HG02588 (cell line): ENCODE results near the gene POM121C.
"Not testable (repeated sequence)": the region's sequence is repeated elsewhere in the genome, so short reads cannot be mapped to it uniquely, and the experiment has no call there.

Experiments used
- ATAC-seq: cut with Tn5 transposase; IDR thresholded peaks from one replicate; pipeline ENCODE4 v1.9.1; 2021; ENCODE audit warnings: mild to moderate bottlenecking, moderate library complexity; ENCODE audit not compliant: unreplicated experiment

POM121C gene

DNA sequence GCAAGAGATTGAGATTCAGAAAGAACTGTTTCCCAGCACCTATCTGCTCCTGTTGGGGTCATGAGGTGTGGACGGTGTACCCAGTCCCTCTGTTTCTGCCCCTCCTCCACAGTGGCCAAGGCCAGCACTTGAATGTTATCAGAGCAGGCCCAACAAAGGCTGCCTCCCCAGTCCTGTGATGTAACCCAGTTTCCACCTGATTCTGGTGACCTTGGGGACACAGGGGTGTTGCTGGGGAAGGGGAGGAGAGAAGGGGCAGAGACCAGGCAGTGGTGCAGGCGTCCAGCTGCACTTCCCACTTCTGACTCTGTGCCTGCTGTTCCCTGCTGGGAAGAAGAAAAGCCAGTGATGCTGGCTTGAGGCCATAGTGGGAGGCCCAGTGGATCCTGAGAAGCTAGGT, 88.2 kb downstream of the POM121C start:
- ATAC-seq: not testable (repeated sequence)

DNA sequence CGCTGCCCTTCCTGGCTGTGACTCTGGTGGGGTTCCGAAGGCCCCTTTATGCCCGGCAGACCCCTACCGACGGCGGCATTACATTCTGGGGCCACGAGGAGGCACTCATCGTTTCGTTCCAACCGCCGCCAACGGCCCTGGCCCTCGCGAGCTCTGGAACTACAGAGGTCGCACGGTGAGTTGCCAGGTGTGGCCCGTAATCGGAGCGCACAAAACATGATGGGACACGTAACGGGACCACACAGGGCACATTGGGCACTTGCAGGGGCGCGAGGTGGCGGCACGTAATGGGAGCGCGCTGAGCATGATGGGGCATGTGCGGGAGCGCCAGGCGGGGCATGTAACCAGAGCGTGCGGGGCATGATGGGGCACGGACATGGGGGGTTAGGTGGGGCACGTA, 90.8 kb downstream of the POM121C start, which contains the start of gene TRIM73:
TRIM73 (plus strand) TSS at position 301 of the 400 bp plus-strand sequence. CDS start 3,305 bp downstream, outside the sequence.
- ATAC-seq: not testable (repeated sequence)

DNA sequence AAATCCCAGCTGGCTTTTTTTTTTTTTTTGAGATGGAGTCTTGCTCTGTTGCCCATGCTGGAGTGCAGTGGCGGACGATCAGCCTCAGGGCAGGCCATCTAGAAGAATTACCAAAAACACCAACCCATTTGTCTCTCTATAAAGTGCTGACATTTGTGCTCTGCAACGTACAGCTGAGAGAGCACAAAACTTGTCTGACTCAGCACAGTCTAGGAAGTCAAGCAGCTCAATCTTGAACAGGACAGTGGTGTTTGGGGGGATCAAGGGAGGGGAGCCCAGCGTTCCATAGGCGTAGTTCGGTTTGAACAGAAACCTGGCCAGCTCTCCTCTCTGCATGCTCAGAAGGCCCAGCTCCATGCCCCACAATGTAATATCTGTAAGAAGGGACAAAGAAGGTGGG, 92.9 kb downstream of the POM121C start:
- not testable (repeated sequence) for ATAC-seq

DNA sequence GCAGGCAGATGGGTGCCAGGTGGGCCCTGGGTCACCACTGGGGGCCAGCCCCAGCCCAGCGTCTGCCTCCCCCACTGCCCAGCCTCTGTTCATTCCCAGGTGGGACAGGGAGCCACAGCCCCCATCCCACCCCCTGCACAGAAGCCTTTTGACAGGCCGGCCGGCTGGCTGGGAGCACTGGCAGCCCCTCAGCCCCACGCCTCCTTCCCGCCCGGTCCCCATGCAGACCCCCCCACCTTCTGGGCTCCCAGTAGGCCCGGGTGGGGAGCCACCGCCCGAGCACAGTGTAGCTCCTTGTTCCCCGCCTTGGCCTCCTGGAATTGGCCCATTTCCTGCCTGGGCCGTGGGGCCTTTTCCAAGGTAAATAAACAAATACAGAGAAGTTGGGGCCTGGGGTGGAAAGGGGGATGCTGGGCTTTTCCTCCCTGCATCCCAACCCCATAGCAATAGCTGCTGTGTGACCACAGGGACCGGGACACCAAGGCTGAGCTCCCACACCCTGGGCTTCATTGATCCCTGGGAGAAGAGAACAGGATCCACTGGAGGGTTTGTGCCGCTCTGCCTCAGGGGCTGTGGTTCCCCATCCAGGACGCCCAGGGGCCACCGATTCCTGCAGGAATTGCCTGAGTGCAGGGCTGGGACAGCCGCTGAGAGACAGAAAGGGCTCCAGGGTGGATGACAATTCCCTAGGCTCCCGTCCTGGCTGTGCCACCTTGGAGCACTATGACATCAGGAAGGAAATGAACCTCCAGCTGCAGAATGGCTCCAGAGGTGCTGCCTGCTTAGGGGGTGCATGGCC, 111.4 kb downstream of the POM121C start:
- ATAC-seq: not testable (repeated sequence)

DNA sequence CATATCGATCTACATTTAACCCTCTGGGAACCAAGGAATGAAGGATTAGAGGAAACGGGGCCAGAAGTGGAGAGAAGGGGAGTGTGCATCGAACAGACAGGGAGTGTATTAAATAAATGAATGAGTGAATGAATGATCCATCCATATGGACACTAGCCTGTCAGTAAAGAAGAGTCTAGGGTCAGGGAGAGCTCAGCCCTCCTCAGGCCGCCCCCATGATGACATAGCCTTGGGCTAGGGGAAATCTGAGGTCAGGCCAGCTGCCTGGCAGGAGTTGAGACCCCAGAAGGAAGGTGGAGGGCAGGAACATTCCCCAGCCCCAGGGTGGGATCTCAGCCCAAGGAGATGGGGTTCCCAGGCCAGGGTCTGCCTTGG, 112.0 kb downstream of the POM121C start:
- ATAC-seq: not testable (repeated sequence)

DNA sequence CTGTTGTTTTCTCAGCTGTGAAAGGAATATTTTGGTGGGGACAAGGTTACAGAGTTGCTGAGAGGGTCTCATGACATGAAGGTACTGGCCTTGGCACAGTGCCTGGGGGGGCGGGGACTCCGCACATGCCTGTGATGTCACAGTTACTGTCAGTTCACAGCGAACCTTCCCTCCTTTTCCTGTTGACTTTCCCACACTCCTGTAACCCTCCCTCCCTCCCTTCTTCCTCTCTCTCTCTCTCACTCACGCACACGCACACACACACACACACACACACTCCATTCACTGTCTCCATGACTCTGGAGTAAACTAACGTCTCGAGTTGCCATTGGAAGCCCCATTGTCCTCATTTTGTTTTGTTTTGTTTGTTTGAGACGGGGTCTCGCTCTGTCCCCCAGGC, 118.8 kb downstream of the POM121C start:
- not testable (repeated sequence) for ATAC-seq
